Measurements from ENCODE around the gene PCK1.

The PCK1 gene

DNA sequence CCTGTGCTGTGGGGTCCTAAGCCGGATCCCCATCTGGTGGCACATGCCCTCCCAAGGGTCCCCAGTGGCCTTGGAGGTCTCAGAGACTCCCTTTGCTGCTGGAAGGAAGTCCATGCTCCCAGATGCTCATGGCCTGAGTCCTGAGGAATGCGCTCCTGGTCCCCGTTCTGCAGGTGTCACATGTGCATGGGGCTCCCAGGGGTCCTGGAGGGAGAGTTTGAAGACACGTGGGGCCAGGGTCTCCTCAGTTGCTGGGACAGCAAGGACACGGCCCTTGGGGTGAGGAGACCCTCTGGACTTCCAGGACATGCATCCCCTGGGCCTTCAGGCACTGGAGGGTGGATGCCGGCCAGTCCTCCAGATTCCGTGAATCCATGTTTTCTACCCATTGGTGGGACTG lies 47.6 kb downstream of the PCK1 start:
- DNase-seq = no peak

DNA sequence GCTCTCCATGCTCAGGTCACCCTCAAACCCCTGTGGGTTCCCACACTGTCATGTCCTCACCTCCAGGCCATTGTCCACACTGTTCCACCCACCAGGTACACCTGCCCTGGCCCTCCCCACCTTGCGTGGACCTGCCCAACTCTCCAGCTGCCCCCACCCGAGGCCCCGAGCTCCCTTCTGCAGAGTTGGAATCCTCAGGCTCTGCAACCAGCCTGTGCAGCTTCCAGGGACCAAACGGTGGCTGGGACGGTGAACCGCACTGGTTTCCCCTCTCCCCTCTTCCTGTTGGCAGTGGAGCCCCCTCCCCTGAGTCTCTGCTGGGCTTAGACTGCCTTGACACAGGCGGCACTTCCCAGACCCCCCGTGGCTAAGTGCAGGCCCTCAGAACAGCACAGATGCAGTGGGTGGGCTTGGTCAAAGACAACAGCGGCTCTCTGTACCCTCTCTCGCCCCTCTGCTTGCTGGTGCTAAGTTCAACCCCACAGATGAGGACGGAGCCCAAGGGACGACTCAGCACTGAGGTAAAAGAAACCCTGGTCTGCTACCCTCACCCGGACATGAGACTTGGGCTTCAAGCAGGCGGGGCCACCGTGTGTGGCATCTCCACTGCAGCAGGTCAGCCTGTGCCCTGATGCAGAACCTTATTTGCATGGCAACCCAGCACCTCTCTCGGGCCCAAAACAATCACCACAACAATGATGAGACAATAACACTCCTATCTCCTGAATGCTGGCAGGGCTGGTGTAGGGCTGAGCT lies 48.4 kb downstream of the PCK1 start:
- no peak for DNase-seq

GRCh38 chr20:57609842-57610167 lies 48.9 kb downstream of the PCK1 start:
- no peak for DNase-seq

DNA sequence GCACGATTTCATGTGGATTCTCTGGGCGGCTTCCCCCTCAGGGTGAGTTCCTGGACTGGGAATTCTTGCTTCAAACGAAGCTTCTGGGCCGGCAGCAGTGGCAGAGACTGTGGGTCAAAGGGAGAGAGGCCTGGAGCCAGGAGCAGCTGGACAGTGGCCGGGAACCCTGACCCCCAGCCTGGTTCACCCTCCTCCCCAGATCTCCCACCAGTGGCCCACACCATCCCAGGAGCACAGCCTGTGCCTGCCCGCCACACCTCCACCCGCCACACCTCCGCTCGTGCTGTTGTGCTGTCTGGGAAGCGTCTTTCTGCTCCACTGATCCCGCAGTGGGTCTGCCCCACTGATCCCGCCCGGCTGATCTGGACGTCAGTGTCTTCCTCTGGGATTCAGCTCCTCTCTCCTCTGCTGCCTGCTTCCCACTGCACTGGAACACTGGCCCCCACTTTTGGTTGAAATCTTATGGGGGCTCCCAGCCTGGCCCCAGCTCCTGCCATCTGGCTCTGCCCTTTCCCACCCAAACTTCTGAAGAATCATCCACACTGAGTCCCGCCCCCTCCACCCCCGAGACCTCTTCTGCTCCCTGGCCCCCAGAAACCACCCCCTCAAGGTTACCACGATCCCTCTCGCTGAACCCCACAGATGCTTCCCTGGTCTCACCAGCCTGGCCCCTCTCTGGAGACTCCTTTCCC lies 49.5 kb downstream of the PCK1 start:
- no peak for DNase-seq

DNA sequence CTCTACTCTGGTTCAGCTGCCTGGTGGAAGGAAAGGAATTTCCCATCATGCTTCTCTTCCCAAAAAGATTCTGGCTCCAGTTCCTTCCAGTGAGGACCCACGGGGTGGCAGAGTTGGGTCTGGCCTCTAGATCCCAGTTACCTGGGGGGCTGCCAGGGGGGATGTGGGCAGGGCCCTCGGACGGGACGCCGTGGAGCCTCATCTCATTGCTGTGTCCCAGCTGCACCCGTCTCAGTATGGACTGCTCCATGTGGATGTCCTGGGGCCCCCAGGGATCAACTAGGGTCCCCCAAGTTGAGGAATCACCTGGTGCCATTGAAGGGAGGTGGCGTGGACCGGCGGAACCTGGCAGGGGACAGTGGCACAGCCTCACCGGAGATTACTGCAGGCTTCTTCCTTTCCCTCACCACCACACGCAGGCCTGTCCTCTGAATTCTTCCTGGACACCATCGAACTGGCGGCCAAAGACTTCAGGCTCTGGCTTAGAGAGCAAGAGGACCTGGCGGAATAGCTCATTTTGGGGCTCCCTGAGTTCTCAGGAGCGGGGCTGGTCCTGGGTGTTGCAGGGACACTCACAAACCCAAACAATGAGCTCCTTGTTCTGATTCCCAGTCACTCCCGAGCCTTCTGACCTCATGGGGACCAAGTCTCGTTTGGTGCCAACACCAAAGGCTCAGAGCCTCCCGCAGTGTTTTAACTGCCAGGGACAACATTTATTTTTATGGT lies 50.8 kb downstream of the PCK1 start:
- no peak for DNase-seq

- DNase-seq = no peak
These were observed 51.5 kb downstream of the PCK1 start for GRCh38 chr20:57612436-57612835.

DNA sequence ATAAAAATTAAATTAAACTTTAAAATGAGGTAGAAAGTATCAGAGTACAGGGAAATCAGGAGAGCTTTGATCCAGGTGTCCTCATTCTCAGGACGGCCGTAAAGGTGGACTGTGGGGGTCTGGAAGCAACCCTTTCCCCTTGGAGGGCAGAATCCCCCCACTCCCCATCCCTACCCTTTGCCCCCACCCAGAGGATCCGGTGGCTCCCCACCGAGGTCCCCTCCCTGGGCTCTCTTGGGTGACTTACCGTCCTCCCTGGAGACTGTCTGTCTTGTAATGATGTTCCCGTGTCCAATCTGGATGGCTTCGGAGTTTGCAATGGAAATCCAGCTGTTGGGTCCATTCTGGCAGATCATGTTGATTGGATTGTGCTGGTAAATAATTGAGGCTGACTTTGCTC lies 52.0 kb downstream of the PCK1 start:
- no peak for DNase-seq

DNA sequence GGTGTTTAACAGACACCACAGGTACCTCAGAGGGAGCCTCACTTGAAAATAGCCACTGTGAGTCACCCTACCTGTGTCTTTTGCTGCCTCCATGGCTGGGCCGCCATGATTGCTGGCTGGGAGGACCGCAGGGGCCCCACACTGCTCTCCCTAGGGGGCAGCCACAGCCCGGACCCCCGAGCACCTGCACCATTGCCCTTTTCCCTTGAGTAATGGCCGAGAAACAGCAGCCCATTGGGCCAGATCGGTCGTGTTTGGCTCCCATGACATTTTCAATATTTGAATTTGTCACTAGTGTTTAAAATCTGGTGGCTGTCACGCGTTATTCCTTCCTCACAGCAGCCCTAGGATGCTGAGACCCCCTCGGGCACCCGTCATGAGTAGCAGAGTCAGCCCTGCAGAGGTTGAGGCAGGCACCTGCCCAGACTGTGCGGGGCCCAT lies 52.6 kb downstream of the PCK1 start:
- DNase-seq = no peak

- no peak for DNase-seq
These were observed 53.9 kb downstream of the PCK1 start for GRCh38 chr20:57614490-57615444.

DNA sequence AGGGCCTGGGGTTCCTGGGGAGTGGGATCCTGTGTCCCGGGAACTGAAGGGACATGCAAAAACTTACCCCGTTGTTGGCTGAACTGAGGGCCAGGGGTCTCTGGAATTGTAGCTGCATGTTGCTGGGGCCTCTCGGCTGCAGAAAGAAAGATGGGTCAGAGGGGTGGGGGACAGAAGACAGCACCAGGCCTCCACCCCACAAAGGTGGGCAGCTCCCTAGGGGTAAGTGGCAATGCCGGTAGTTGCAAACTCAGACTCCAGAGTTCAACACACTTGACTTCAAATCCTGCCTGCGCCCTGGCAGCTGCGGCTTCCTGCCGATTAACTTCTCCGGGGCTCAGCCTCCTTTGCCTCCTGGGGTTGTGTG lies 54.5 kb downstream of the PCK1 start:
- DNase-seq = no peak

- no peak for DNase-seq
These were observed 55.4 kb downstream of the PCK1 start for GRCh38 chr20:57616143-57616951.

DNA sequence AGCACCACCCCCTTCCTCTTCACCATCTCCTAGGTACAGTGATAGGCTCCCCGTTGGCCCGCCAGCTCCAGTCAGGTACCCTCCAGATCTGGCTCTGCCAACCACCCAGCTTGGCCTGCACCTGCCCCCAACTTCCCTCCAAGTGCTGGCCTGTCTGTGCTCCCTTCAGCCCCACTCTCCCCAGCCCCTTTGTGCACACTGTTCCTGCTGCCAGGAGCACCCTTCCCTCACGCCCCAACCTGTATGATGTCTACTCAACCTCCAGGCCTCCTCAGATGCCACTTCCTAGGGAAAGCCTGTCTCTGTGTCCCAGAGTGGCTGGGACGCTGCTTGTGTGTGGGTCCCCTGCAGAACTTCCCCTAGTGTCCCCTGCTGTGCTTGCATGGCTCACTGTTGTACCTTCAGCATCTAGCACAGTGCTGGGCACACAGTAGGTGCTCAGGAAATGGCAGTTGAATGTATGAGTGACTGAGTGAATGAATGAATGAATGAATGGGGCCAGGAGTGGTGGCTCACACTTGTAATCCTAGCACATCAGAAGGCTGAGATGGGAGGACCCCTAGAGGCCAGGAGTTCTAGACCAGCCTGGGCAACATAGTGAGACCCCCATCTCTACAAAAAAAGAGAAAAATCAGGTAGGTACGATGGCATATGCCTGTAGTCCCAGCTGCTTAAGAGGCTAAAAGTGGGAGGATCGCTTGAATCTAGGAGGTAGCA lies 56.3 kb downstream of the PCK1 start:
- DNase-seq = no peak
